ENCODE data around the gene RPL15.

RPL15 gene

GRCh38 chr3:23923786-23924185 is 6.9 kb downstream of the RPL15 start:
- Histone ChIP-seq H3K36me3 (ENCODE audit: control insufficient read depth in 1 of 2, insufficient read depth in 2 of 2, low read length in 2 of 2) (peaks cover 9 to 20% of the 10 kb centered on the region in 2 donors), H3K4me1 (ENCODE audit: control insufficient read depth in 1 of 2, insufficient read depth in 2 of 2, low read length in 2 of 2) (peaks cover under 1 to 3% of the 10 kb centered on the region in 2 donors), H3K9me3 (ENCODE audit: control insufficient read depth in 1 of 2, low read length in 2 of 2) (no peaks in the 10 kb centered on the region), H3K4me3 (ENCODE audit: low read depth in 1 of 2, low read length in 2 of 2) (no peak overlapping the region), H3K27me3 (ENCODE audit: control insufficient read depth in 1 of 2, insufficient read depth in 2 of 2, low read length in 2 of 2) (no peaks in the 10 kb centered on the region), H3K9ac (ENCODE audit: low read depth in 1 of 2, low read length in 2 of 2) (no peak overlapping the region), H3K27ac (ENCODE audit: low read depth, low read length) (no peak overlapping the region)

DNA sequence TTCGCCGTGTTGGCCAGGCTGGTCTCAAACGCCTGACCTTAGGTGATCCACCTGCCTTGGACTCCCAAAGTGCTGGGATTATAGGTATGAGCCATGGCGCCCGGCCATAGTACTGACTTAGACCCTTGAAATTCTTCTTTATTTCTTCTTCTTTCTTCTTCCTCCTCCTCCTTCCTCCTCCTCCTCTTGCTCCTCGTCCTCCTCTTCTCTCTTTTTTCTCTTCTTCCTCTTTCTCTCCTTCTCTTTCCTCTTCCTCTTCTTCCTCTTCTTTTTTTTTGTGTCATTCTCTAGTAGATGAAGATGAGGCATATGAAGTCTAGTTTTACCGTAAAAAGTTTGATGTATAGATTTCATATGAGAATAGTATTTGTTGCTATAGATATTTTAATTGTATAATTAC is 9.3 kb downstream of the RPL15 start:
- H3K27me3 ChIP-seq (ENCODE audit: control insufficient read depth in 1 of 2, insufficient read depth in 2 of 2, low read length in 2 of 2): no peaks in the 10 kb centered on the region
- H3K27ac ChIP-seq (ENCODE audit: low read depth, low read length): no peak overlapping the region
- no peak overlapping the region for H3K4me3 ChIP-seq (ENCODE audit: low read depth in 1 of 2, low read length in 2 of 2)
- H3K9ac ChIP-seq (ENCODE audit: low read depth in 1 of 2, low read length in 2 of 2): no peak overlapping the region
- no peaks in the 10 kb centered on the region for H3K4me1 ChIP-seq (ENCODE audit: control insufficient read depth in 1 of 2, insufficient read depth in 2 of 2, low read length in 2 of 2)
- H3K9me3 ChIP-seq (ENCODE audit: control insufficient read depth in 1 of 2, low read length in 2 of 2): no peaks in the 10 kb centered on the region
- H3K36me3 ChIP-seq (ENCODE audit: control insufficient read depth in 1 of 2, insufficient read depth in 2 of 2, low read length in 2 of 2): peaks cover 0 to under 1% of the 10 kb centered on the region in 2 donors

DNA sequence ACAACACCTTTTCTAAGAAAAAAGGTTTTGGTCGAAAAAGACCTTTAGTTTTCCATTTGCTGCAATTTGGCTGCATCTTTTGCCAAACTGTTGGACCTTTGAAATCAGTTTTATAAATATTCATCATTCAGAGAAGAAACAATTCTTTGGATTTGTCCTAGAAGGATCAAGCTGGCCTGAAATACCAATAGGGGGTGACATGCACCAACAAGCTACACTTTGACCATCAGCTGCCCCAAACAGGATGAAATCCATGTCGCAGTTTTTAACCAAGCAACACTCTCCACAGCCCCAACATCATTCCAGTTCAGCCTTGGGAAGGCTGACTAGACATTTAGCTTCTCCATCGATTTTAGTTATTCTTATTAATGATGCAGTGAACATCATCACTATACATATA is 9.8 kb downstream of the RPL15 start:
- H3K9ac ChIP-seq (ENCODE audit: low read depth in 1 of 2, low read length in 2 of 2): no peak overlapping the region
- no peaks in the 10 kb centered on the region for H3K36me3 ChIP-seq (ENCODE audit: control insufficient read depth in 1 of 2, insufficient read depth in 2 of 2, low read length in 2 of 2)
- no peak overlapping the region for H3K4me3 ChIP-seq (ENCODE audit: low read depth in 1 of 2, low read length in 2 of 2)

GRCh38 chr3:23928524-23928923 is 11.6 kb downstream of the RPL15 start:
- no peaks in the 10 kb centered on the region for H3K9me3 ChIP-seq (ENCODE audit: control insufficient read depth in 1 of 2, low read length in 2 of 2)
- no peak overlapping the region for H3K4me3 ChIP-seq (ENCODE audit: low read depth in 1 of 2, low read length in 2 of 2)
- no peaks in the 10 kb centered on the region for H3K36me3 ChIP-seq (ENCODE audit: control insufficient read depth in 1 of 2, insufficient read depth in 2 of 2, low read length in 2 of 2)
- no peak overlapping the region for H3K27ac ChIP-seq (ENCODE audit: low read depth, low read length)
- H3K4me1 ChIP-seq (ENCODE audit: control insufficient read depth in 1 of 2, insufficient read depth in 2 of 2, low read length in 2 of 2): no peaks in the 10 kb centered on the region
- H3K9ac ChIP-seq (ENCODE audit: low read depth in 1 of 2, low read length in 2 of 2): no peak overlapping the region
- no peaks in the 10 kb centered on the region for H3K27me3 ChIP-seq (ENCODE audit: control insufficient read depth in 1 of 2, insufficient read depth in 2 of 2, low read length in 2 of 2)

More for the DNA sequence above, 9.8 kb downstream of the RPL15 start:
- no peaks in the 10 kb centered on the region for H3K27me3 ChIP-seq (ENCODE audit: control insufficient read depth in 1 of 2, insufficient read depth in 2 of 2, low read length in 2 of 2)
- H3K4me1 ChIP-seq (ENCODE audit: control insufficient read depth in 1 of 2, insufficient read depth in 2 of 2, low read length in 2 of 2): no peaks in the 10 kb centered on the region
- H3K27ac ChIP-seq (ENCODE audit: low read depth, low read length): no peak overlapping the region
- no peaks in the 10 kb centered on the region for H3K9me3 ChIP-seq (ENCODE audit: control insufficient read depth in 1 of 2, low read length in 2 of 2)

DNA sequence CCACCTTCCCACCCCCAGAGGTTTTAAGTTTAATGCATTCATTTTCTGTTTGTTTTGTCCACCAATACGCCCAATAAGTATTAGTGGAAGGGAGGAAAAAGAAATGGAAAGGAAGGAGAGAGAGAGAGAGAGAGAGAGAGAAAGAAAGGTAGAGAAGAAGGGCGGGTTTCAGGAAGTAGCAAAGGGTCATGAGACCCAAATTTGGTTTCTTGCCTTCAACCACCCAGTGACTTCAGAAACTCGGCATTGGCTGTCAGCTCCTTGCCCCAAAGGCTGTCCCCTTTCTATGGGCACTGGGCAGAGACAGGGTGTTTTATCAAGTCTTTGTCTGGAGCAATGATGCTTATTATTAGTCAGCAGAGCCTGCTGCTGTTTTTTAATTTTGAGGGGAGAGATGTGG is 14.7 kb downstream of the RPL15 start:
- Histone ChIP-seq H3K9me3 (ENCODE audit: control insufficient read depth in 1 of 2, low read length in 2 of 2) (no peaks in the 10 kb centered on the region), H3K4me1 (ENCODE audit: control insufficient read depth in 1 of 2, insufficient read depth in 2 of 2, low read length in 2 of 2) (no peaks in the 10 kb centered on the region), H3K27ac (ENCODE audit: low read depth, low read length) (no peak overlapping the region)

DNA sequence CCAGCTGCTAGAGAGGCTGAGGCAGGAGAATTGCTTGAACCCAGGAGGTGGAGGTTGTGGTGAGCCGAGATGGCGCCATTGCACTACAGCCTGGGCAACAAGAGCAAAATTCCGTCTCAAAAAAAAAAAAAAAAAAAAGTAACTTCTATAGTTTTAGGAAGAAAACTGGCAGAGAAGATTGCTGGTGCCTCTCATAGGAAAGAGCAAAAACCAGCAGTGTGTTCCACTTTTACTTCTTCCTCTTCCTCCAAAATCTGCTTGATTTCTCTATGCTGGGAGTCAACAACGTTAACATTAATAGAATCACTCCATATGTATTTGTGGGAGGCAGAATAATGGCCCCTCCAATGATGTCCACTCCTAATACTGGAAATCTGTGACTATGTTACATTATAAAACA is 15.6 kb downstream of the RPL15 start:
- Histone ChIP-seq H3K27ac (ENCODE audit: low read depth, low read length) (no peak overlapping the region), H3K9ac (ENCODE audit: low read depth in 1 of 2, low read length in 2 of 2) (no peak overlapping the region), H3K27me3 (ENCODE audit: control insufficient read depth in 1 of 2, insufficient read depth in 2 of 2, low read length in 2 of 2) (peaks cover 0 to 3% of the 10 kb centered on the region in 2 donors), H3K4me3 (ENCODE audit: low read depth in 1 of 2, low read length in 2 of 2) (no peak overlapping the region), H3K36me3 (ENCODE audit: control insufficient read depth in 1 of 2, insufficient read depth in 2 of 2, low read length in 2 of 2) (no peaks in the 10 kb centered on the region), H3K4me1 (ENCODE audit: control insufficient read depth in 1 of 2, insufficient read depth in 2 of 2, low read length in 2 of 2) (no peaks in the 10 kb centered on the region), H3K9me3 (ENCODE audit: control insufficient read depth in 1 of 2, low read length in 2 of 2) (no peaks in the 10 kb centered on the region)

More for the DNA sequence above, 14.7 kb downstream of the RPL15 start:
- no peak overlapping the region for H3K9ac ChIP-seq (ENCODE audit: low read depth in 1 of 2, low read length in 2 of 2)
- H3K4me3 ChIP-seq (ENCODE audit: low read depth in 1 of 2, low read length in 2 of 2): no peak overlapping the region
- H3K36me3 ChIP-seq (ENCODE audit: control insufficient read depth in 1 of 2, insufficient read depth in 2 of 2, low read length in 2 of 2): no peaks in the 10 kb centered on the region
- H3K27me3 ChIP-seq (ENCODE audit: control insufficient read depth in 1 of 2, insufficient read depth in 2 of 2, low read length in 2 of 2): peaks cover 0 to 3% of the 10 kb centered on the region in 2 donors

- no peak overlapping the region for H3K27ac ChIP-seq (ENCODE audit: low read depth, low read length)
- no peak overlapping the region for H3K9ac ChIP-seq (ENCODE audit: low read depth in 1 of 2, low read length in 2 of 2)
- peaks cover 0 to 3% of the 10 kb centered on the region in 2 donors for H3K27me3 ChIP-seq (ENCODE audit: control insufficient read depth in 1 of 2, insufficient read depth in 2 of 2, low read length in 2 of 2)
These were observed 17.3 kb downstream of the RPL15 start for GRCh38 chr3:23934253-23934652.

DNA sequence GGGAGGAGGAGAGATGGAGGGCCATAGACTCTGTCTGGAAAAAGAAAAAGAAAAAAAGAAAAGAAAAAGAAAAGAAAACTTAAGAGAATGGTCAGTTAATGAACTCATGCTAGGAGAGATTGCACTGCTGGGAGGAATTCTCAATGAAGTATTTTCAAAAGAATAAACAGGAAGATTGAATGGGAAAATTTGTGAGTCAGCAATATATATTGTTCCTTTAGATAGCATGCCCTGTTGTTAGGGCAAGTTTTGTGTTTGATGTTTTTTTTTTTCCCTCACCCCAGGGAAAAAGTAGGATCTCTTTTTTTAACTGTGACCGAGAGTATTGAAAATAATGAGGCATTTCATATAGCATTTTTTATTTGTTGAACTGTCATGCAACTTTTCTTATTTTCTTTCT is 20.4 kb downstream of the RPL15 start:
- no peak overlapping the region for H3K27ac ChIP-seq (ENCODE audit: low read depth, low read length)
- H3K27me3 ChIP-seq (ENCODE audit: control insufficient read depth in 1 of 2, insufficient read depth in 2 of 2, low read length in 2 of 2): peaks cover 0 to 3% of the 10 kb centered on the region in 2 donors
- H3K4me1 ChIP-seq (ENCODE audit: control insufficient read depth in 1 of 2, insufficient read depth in 2 of 2, low read length in 2 of 2): no peaks in the 10 kb centered on the region
- no peak overlapping the region for H3K4me3 ChIP-seq (ENCODE audit: low read depth in 1 of 2, low read length in 2 of 2)
- H3K9me3 ChIP-seq (ENCODE audit: control insufficient read depth in 1 of 2, low read length in 2 of 2): no peaks in the 10 kb centered on the region
- H3K36me3 ChIP-seq (ENCODE audit: control insufficient read depth in 1 of 2, insufficient read depth in 2 of 2, low read length in 2 of 2): no peaks in the 10 kb centered on the region
- H3K9ac ChIP-seq (ENCODE audit: low read depth in 1 of 2, low read length in 2 of 2): no peak overlapping the region

More at GRCh38 chr3:23934253-23934652, 17.3 kb downstream of the RPL15 start:
- Histone ChIP-seq H3K4me3 (ENCODE audit: low read depth in 1 of 2, low read length in 2 of 2) (no peak overlapping the region), H3K4me1 (ENCODE audit: control insufficient read depth in 1 of 2, insufficient read depth in 2 of 2, low read length in 2 of 2) (no peaks in the 10 kb centered on the region), H3K9me3 (ENCODE audit: control insufficient read depth in 1 of 2, low read length in 2 of 2) (no peaks in the 10 kb centered on the region), H3K36me3 (ENCODE audit: control insufficient read depth in 1 of 2, insufficient read depth in 2 of 2, low read length in 2 of 2) (no peaks in the 10 kb centered on the region)

- Histone ChIP-seq H3K4me3 (ENCODE audit: low read depth in 1 of 2, low read length in 2 of 2) (no peak overlapping the region), H3K9ac (ENCODE audit: low read depth in 1 of 2, low read length in 2 of 2) (no peak overlapping the region), H3K4me1 (ENCODE audit: control insufficient read depth in 1 of 2, insufficient read depth in 2 of 2, low read length in 2 of 2) (no peaks in the 10 kb centered on the region)
These were observed 21.8 kb downstream of the RPL15 start for GRCh38 chr3:23938688-23939087.

GRCh38 chr3:23940775-23941174 is 23.8 kb downstream of the RPL15 start:
- Histone ChIP-seq H3K27ac (ENCODE audit: low read depth, low read length) (no peak overlapping the region), H3K36me3 (ENCODE audit: control insufficient read depth in 1 of 2, insufficient read depth in 2 of 2, low read length in 2 of 2) (no peaks in the 10 kb centered on the region), H3K9me3 (ENCODE audit: control insufficient read depth in 1 of 2, low read length in 2 of 2) (no peaks in the 10 kb centered on the region), H3K27me3 (ENCODE audit: control insufficient read depth in 1 of 2, insufficient read depth in 2 of 2, low read length in 2 of 2) (peaks cover 0 to 14% of the 10 kb centered on the region in 2 donors), H3K9ac (ENCODE audit: low read depth in 1 of 2, low read length in 2 of 2) (no peak overlapping the region), H3K4me3 (ENCODE audit: low read depth in 1 of 2, low read length in 2 of 2) (no peak overlapping the region), H3K4me1 (ENCODE audit: control insufficient read depth in 1 of 2, insufficient read depth in 2 of 2, low read length in 2 of 2) (peaks cover 6 to 7% of the 10 kb centered on the region in 2 donors)

More at GRCh38 chr3:23938688-23939087, 21.8 kb downstream of the RPL15 start:
- H3K36me3 ChIP-seq (ENCODE audit: control insufficient read depth in 1 of 2, insufficient read depth in 2 of 2, low read length in 2 of 2): no peaks in the 10 kb centered on the region
- no peak overlapping the region for H3K27ac ChIP-seq (ENCODE audit: low read depth, low read length)
- H3K9me3 ChIP-seq (ENCODE audit: control insufficient read depth in 1 of 2, low read length in 2 of 2): no peaks in the 10 kb centered on the region
- peaks cover 0 to 7% of the 10 kb centered on the region in 2 donors for H3K27me3 ChIP-seq (ENCODE audit: control insufficient read depth in 1 of 2, insufficient read depth in 2 of 2, low read length in 2 of 2)

- no peak overlapping the region for H3K4me3 ChIP-seq (ENCODE audit: low read depth in 1 of 2, low read length in 2 of 2)
- no peak overlapping the region for H3K9ac ChIP-seq (ENCODE audit: low read depth in 1 of 2, low read length in 2 of 2)
- H3K27me3 ChIP-seq (ENCODE audit: control insufficient read depth in 1 of 2, insufficient read depth in 2 of 2, low read length in 2 of 2): peaks cover 0 to 11% of the 10 kb centered on the region in 2 donors
- H3K4me1 ChIP-seq (ENCODE audit: control insufficient read depth in 1 of 2, insufficient read depth in 2 of 2, low read length in 2 of 2): peaks cover 6 to 8% of the 10 kb centered on the region in 2 donors
- no peak overlapping the region for H3K27ac ChIP-seq (ENCODE audit: low read depth, low read length)
- H3K9me3 ChIP-seq (ENCODE audit: control insufficient read depth in 1 of 2, low read length in 2 of 2): no peaks in the 10 kb centered on the region
- no peaks in the 10 kb centered on the region for H3K36me3 ChIP-seq (ENCODE audit: control insufficient read depth in 1 of 2, insufficient read depth in 2 of 2, low read length in 2 of 2)
These were observed 24.5 kb downstream of the RPL15 start for GRCh38 chr3:23941440-23941839.

Measured in duodenal mucosa (tissue), 2 donors.